Left ventricle myocardium inferior (tissue), 1 donor: ENCODE data around the gene FANCC. TPM values are rescaled to one million over a fixed set of nuclear protein-coding genes. Genes with fewer than 3 reads are reported as not detected.
"Not testable (repeated sequence)": the region's sequence is repeated elsewhere in the genome, so short reads cannot be mapped to it uniquely, and the experiment has no call there.

Experiments
- DNase-seq: peaks from one replicate; pipeline ENCODE4 v3.0.0-alpha.2; 2020
- H3K27ac ChIP-seq: fragments of 200-600 bp; replicated peaks from 2 replicates; pipeline ENCODE4 v1.8.0; 2021
- H3K27me3 ChIP-seq: fragments of 200-600 bp; 2 replicates; pipeline ENCODE4 v1.8.0; 2021; ENCODE audit warnings: low read depth
- H3K36me3 ChIP-seq: fragments of 200-600 bp; 2 replicates; pipeline ENCODE4 v1.8.0; 2021
- H3K4me1 ChIP-seq: fragments of 200-600 bp; 2 replicates; pipeline ENCODE4 v1.8.0; 2021
- H3K4me3 ChIP-seq: fragments of 200-600 bp; 2 replicates; pipeline ENCODE4 v1.8.0; 2021; ENCODE audit warnings: mild to moderate bottlenecking, moderate library complexity
- H3K9me3 ChIP-seq: fragments of 200-600 bp; replicated peaks from 2 replicates; pipeline ENCODE4 v1.8.0; 2021
- intact Hi-C: fragments of 100-400 bp; cut with micrococcal nuclease; formaldehyde crosslinking; loops from one replicate; pipeline ENCODE4 v1.11.0; 2022
- total RNA-seq: library from RNA; stranded (reverse); fragmentation: NEBNext Ultra II Directional; extraction: Animal tissue kit (Norgen Biotek cat#: 25700); gene quantifications from one replicate; pipeline ENCODE4 v1.2.1, GENCODE V29; 2021
- TF ChIP-seq, protein P1 (sequence below): fragments of 200-600 bp; IDR thresholded peaks from 2 replicates; pipeline ENCODE4 v1.8.0; 2021; ENCODE audit warnings: antibody characterized with exemption, mild to moderate bottlenecking, borderline replicate concordance
- donor health status: DM: no; HTN: yes; CAD: no; lungs with severe emphysema.

The FANCC gene
- total RNA-seq, 1 donor from 2014 or later, result 4.1 TPM

DNA sequence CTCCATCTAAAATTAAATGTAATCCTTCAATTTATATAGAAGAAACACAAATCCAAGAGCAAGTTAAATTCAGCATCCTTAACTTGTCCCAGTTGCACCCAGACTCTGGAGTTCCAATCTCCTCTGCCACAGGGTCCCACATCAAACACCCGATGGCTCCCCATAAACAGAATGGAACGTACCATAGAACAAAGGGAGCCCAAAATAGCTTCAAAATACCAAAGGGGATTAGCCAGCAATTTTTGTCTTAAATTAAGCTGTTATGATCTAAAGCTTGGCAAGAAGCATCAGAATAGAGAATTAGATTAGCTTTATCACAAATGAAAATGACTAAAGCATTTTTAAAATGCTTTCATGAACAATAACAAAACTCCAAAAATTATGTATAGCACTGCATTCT lies 112.8 kb downstream of the FANCC start:
- DNase-seq, result no peak
- Histone ChIP-seq H3K4me3 (no peak overlapping the region), H3K9me3 (no peaks in the 10 kb centered on the region), H3K4me1 (no peaks in the 10 kb centered on the region), H3K27ac (no peak overlapping the region), H3K36me3 (no peaks in the 10 kb centered on the region), H3K27me3 (no peaks in the 10 kb centered on the region)
- TF ChIP-seq, protein P1, sequence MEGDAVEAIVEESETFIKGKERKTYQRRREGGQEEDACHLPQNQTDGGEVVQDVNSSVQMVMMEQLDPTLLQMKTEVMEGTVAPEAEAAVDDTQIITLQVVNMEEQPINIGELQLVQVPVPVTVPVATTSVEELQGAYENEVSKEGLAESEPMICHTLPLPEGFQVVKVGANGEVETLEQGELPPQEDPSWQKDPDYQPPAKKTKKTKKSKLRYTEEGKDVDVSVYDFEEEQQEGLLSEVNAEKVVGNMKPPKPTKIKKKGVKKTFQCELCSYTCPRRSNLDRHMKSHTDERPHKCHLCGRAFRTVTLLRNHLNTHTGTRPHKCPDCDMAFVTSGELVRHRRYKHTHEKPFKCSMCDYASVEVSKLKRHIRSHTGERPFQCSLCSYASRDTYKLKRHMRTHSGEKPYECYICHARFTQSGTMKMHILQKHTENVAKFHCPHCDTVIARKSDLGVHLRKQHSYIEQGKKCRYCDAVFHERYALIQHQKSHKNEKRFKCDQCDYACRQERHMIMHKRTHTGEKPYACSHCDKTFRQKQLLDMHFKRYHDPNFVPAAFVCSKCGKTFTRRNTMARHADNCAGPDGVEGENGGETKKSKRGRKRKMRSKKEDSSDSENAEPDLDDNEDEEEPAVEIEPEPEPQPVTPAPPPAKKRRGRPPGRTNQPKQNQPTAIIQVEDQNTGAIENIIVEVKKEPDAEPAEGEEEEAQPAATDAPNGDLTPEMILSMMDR, result no peak
- intact Hi-C loops, result no loop called here

DNA sequence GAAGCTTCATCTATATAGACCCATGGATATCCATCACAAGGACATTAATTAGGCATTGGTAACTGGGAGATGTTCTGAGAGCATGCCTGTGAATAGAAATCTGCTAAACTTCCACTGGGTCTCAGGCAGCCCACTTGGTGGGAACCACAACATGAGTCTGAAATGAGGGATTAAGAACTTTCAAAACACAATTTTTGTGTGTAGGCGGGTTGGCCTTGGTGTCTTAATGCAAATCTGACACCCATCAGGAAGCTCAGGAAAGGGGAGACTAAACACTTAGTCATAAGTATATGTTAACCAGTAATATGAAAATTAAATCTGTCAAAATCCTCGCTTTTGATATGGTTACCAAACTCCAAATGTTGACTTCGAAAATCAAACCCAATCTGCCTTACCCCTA lies 113.2 kb downstream of the FANCC start:
- TF ChIP-seq, protein P1, result no peak
- H3K4me3 ChIP-seq, result no peak overlapping the region
- DNase-seq, result no peak
- H3K36me3 ChIP-seq, result no peaks in the 10 kb centered on the region
- no peaks in the 10 kb centered on the region for H3K9me3 ChIP-seq
- intact Hi-C loops, result no loop called here
- no peaks in the 10 kb centered on the region for H3K4me1 ChIP-seq
- H3K27ac ChIP-seq, result no peak overlapping the region
- H3K27me3 ChIP-seq, result no peaks in the 10 kb centered on the region

DNA sequence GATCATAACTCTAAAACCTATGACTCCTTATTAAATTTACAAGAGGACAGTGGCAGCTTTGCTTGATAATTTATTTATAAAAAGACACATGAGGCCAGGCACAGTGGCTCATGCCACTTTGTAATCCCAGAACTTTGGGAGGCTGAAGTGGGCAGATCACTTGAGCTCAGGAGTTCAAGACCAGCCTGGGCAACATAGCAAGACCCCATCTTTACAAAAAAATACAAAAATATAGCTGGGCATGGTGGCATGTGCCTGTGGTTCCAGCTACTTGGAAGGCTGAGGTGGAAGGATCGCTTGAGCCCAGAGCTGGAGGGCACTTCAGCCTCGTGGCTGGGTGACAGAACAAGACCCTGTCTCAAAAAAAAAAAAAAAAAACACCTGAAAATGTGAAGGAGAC lies 114.5 kb downstream of the FANCC start:
- H3K27me3 ChIP-seq, H3K9me3 ChIP-seq, H3K27ac ChIP-seq, H3K4me1 ChIP-seq, H3K36me3 ChIP-seq, intact Hi-C loops, H3K4me3 ChIP-seq, DNase-seq: not testable (repeated sequence)

DNA sequence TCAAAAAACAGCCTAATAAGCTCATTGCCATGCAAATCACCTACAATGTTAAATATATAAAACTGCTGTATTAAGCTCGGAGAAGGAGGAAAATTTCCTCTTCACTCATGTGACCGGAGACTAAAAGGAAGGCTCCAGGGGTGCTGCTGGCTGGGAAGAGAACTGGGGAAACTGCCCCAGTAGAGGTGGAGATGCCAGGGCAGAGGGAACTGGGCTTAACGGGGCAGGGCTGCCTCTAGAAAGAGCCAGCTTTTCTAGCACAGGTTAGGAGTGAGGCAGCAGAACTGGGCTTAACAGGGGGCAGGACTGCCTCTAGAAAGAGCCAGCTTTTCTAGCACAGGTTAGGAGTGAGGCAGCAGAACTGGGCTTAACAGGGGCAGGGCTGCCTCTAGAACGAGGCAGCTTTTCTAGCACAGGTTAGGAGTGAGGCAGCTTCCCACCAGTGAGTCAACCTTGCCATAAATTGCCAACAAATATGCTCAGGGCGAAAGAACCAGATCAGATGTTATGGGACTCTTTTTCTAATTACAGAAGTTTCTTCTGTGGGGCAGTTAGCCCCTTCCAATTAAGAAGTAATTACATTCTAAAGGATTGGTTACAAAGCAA lies 115.3 kb downstream of the FANCC start:
- H3K27me3 ChIP-seq, result no peaks in the 10 kb centered on the region
- H3K4me3 ChIP-seq, result no peak overlapping the region
- intact Hi-C loops, result no loop called here
- no peaks in the 10 kb centered on the region for H3K36me3 ChIP-seq
- no peaks in the 10 kb centered on the region for H3K9me3 ChIP-seq
- DNase-seq, result no peak
- peaks cover 10% of the 10 kb centered on the region for H3K4me1 ChIP-seq
- TF ChIP-seq, protein P1, result no peak
- no peak overlapping the region for H3K27ac ChIP-seq

DNA sequence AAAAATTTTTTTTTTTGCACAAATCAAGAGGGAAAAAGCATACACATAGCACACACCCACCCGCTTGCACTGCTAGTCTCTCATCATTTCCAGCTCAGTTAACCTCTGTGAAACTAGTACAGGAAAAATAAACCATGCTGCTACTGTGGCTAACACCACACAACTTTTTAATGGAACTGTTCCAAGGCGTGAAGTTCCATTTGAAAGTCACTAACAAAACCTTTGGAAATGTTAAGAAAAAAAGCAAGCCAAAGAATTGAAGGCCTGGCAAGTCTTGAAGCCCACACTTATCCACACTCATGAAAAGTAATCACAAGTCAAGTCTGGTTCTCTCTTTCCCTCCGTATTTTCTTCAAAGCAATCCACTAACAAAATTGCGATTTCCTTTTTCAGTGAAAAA lies 116.3 kb downstream of the FANCC start:
- no peak for DNase-seq
- intact Hi-C loops, result no loop called here
- Histone ChIP-seq H3K4me3 (no peak overlapping the region), H3K27ac (no peak overlapping the region), H3K9me3 (no peaks in the 10 kb centered on the region), H3K36me3 (no peaks in the 10 kb centered on the region), H3K27me3 (no peaks in the 10 kb centered on the region), H3K4me1 (peaks cover 12% of the 10 kb centered on the region)
- TF ChIP-seq, protein P1, result no peak

DNA sequence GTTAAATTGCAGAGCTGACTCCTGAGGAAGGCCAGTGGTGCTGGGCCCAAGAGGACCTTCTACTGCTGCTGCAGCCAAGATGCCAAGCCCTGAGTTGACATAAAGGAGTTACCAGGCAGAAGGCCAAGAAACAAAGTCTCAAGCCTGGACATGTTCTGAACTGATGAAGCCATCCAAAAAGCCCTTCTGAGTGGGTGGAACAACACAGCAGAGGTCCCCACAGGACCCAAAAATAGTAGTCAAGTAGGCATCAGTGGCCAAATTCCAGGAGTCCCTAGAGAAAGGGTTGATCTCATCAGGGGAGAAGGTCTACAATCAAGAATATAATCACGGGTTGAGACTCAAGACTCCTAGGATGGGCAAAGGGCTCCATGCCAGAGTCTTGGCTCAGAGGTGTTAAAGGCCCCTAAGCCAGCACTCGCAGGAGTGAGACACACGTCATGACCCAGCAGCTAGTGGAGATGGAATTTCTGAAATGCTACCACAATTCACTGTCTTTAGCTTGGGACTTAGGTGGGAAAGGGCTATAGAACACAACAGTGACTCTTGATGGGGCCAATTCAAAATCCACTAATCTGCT lies 119.7 kb downstream of the FANCC start:
- Histone ChIP-seq H3K4me1 (peaks cover 12% of the 10 kb centered on the region), H3K36me3 (no peaks in the 10 kb centered on the region), H3K27me3 (no peaks in the 10 kb centered on the region), H3K9me3 (no peaks in the 10 kb centered on the region), H3K27ac (no peak overlapping the region), H3K4me3 (no peak overlapping the region)
- intact Hi-C loops, result no loop called here
- DNase-seq, result no peak
- TF ChIP-seq, protein P1, result no peak
